ENCODE data around the gene PDZRN3.

The PDZRN3 gene

GRCh38 chr3:73399666-73400253, 225.0 kb downstream of the PDZRN3 start:
- no peak for TF ChIP-seq CTCF (IDR thresholded peaks at IDR 0.05)

GRCh38 chr3:73399106-73399505, 225.6 kb downstream of the PDZRN3 start:
- TF ChIP-seq CTCF (IDR thresholded peaks at IDR 0.05), result no peak

GRCh38 chr3:73398084-73398483, 226.7 kb downstream of the PDZRN3 start:
- TF ChIP-seq CTCF (IDR thresholded peaks at IDR 0.05), result no peak

- no peak for TF ChIP-seq CTCF (IDR thresholded peaks at IDR 0.05)
These were observed 230.5 kb downstream of the PDZRN3 start for GRCh38 chr3:73394240-73394639.

- TF ChIP-seq CTCF (IDR thresholded peaks at IDR 0.05), result no peak
These were observed 231.7 kb downstream of the PDZRN3 start for GRCh38 chr3:73393005-73393404.

GRCh38 chr3:73391984-73392383, 232.8 kb downstream of the PDZRN3 start:
- no peak for TF ChIP-seq CTCF (IDR thresholded peaks at IDR 0.05)

- TF ChIP-seq CTCF (IDR thresholded peaks at IDR 0.05), result no peak
These were observed 234.8 kb downstream of the PDZRN3 start for GRCh38 chr3:73389928-73390327.
